Spleen (tissue), 11 donors: ENCODE measurements around the gene TOMM5. TPM values are rescaled to one million over a fixed set of nuclear protein-coding genes. Genes with fewer than 3 reads are reported as not detected.

ENCODE experiments used
- DNase-seq: peaks from one replicate; pipeline ENCODE4 v3.0.0-alpha.2; 2020
- H3K27ac ChIP-seq, 8 donors: fragments of 200-600 bp; sonication (generic) in 7 of 8; 1 replicate in 4 of 8; 2 replicates in 4 of 8; pipeline versions ENCODE4 v1.5.0 to v1.8.0; 2016 to 2021; ENCODE audit warnings: inconsistent platforms in 4 of 8, mild to moderate bottlenecking in 4 of 8, moderate library complexity in 1 of 8
- H3K27me3 ChIP-seq, 7 donors: fragments of 200-600 bp; sonication (generic) in 6 of 7; replicated peaks in 1 of 7; 1 replicate in 4 of 7; 2 replicates in 3 of 7; pipeline versions ENCODE4 v1.5.0 to v1.8.0; 2016 to 2021; ENCODE audit warnings: inconsistent platforms in 3 of 7, mild to moderate bottlenecking in 1 of 7
- H3K36me3 ChIP-seq, 6 donors: fragments of 200-600 bp; sonication (generic) in 5 of 6; 1 replicate in 4 of 6; 2 replicates in 2 of 6; pipeline versions ENCODE4 v1.5.0 to v1.8.0; 2016 to 2021; ENCODE audit warnings: inconsistent platforms in 2 of 6
- H3K4me1 ChIP-seq, 6 donors: fragments of 200-600 bp; sonication (generic) in 5 of 6; 1 replicate in 3 of 6; 2 replicates in 3 of 6; pipeline versions ENCODE4 v1.5.0 to v1.8.0; 2016 to 2021; ENCODE audit warnings: inconsistent platforms in 3 of 6
- H3K4me3 ChIP-seq, 8 donors: fragments of 200-600 bp; sonication (generic) in 7 of 8; 1 replicate in 4 of 8; 2 replicates in 4 of 8; pipeline versions ENCODE4 v1.5.0 to v1.8.0; 2016 to 2021; ENCODE audit warnings: inconsistent platforms in 4 of 8, mild to moderate bottlenecking in 4 of 8, moderate library complexity in 2 of 8
- H3K9me3 ChIP-seq, 8 donors: fragments of 200-600 bp; sonication (generic) in 7 of 8; 1 replicate in 4 of 8; 2 replicates in 4 of 8; pipeline versions ENCODE4 v1.5.0 to v1.8.0; 2016 to 2021; ENCODE audit warnings: inconsistent platforms in 4 of 8
- POLR2A ChIP-seq, 3 donors: fragments of 450-650 bp; IDR thresholded peaks; one replicate each; pipeline ENCODE4 v1.5.1; 2017; ENCODE audit warnings: antibody characterized with exemption in 3 of 3, mild to moderate bottlenecking in 1 of 3
- POLR2AphosphoS5 ChIP-seq, 3 donors: sonication (generic); formaldehyde crosslinking; IDR thresholded peaks; one replicate each; pipeline ENCODE4 v1.5.1; 2017; ENCODE audit warnings: antibody characterized with exemption in 3 of 3
- WGBS, 5 donors: extraction: QIAGEN DNeasy Blood & Tissue Kit in 3 of 5; methylation state at CpG; one replicate each; pipeline versions ENCODE4 v1.1.5 to v1.1.7; 2013 to 2018; 5-methylcytosine and 5-hydroxymethylcytosine counted together
- intact Hi-C: fragments of 100-400 bp; cut with DNase I; formaldehyde crosslinking; loops from one replicate; pipeline ENCODE4 v1.15.0; 2023; ENCODE audit warnings: low total_unique reads
- polyA plus RNA-seq, 3 donors: library from polyadenylated mRNA; stranded (reverse); fragments of 200-250 nt; gene quantifications; one replicate each; pipeline ENCODE4 v1.2.1, GENCODE V29; 2013
- total RNA-seq, 7 donors: library from RNA; depleted of rRNA in 3 of 7; stranded (reverse); fragments of >200 nt in 3 of 7; fragmentation: NEBNext Ultra II Directional in 4 of 7; extraction: Animal tissue kit (Norgen Biotek cat#: 25700) in 4 of 7; gene quantifications; one replicate each; pipeline versions ENCODE4 v1.1.0 to v1.2.1, GENCODE V29; 2016 to 2021
- TF ChIP-seq, protein P1 (sequence below), 11 experiments: fragments of 200-600 bp in 7 of 11; fragments of 450-650 bp in 4 of 11; sonication (generic) in 4 of 11; IDR thresholded peaks in 8 of 11; conservative IDR thresholded peaks in 3 of 11; 1 replicate in 7 of 11; 2 replicates in 4 of 11; pipeline versions ENCODE4 v1.4.0 to v1.8.0; 2016 to 2021; ENCODE audit warnings: antibody characterized with exemption in 11 of 11, inconsistent platforms in 4 of 11, mild to moderate bottlenecking in 1 of 11
- donor health status: healthy with polysubstance abuse.
- donor health status: DM: no; HTN: no; CAD: no; lungs with moderate emphysema.
- donor health status: DM: no; HTN: no; CAD: no.
- donor health status: Bipolar disorder and iron deficiency.
- donor health status: healthy.
- donor health status: DM: no; HTN: no; CAD: no.
- donor health status: DM: yes; HTN: yes; CAD: no.

TOMM5 gene
- total and polyA plus RNA-seq, 10 donors = 54.1 to 155 (median 72.8) TPM

DNA sequence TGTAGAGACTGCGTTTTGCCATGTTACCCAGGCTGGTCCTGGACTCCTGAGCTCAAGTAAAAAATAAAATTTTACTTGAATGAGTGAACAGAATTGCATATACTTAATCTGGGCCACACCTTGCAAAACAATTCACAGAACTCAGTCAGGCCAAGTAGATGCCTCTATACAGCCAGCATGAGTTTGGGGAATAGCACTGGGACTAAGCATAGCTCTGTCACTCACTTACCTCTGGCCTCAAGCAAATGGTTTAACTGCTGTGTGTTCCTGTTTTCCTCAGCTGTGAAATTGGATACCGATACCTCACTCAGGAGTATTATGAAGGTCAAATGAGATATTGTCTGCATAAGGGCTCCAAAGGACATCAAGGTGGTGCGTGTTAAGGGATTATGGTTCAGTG lies 47.4 kb upstream of the TOMM5 start:
- H3K36me3 ChIP-seq = no peaks in the 10 kb centered on the region
- no peaks in the 10 kb centered on the region for H3K4me1 ChIP-seq
- H3K9me3 ChIP-seq = no peaks in the 10 kb centered on the region
- intact Hi-C loops = no loop called here
- 80 to 87% (median 84%) methylated on average over 3 of the region's 3 CpGs for WGBS, 5 donors
- TF ChIP-seq, protein P1, sequence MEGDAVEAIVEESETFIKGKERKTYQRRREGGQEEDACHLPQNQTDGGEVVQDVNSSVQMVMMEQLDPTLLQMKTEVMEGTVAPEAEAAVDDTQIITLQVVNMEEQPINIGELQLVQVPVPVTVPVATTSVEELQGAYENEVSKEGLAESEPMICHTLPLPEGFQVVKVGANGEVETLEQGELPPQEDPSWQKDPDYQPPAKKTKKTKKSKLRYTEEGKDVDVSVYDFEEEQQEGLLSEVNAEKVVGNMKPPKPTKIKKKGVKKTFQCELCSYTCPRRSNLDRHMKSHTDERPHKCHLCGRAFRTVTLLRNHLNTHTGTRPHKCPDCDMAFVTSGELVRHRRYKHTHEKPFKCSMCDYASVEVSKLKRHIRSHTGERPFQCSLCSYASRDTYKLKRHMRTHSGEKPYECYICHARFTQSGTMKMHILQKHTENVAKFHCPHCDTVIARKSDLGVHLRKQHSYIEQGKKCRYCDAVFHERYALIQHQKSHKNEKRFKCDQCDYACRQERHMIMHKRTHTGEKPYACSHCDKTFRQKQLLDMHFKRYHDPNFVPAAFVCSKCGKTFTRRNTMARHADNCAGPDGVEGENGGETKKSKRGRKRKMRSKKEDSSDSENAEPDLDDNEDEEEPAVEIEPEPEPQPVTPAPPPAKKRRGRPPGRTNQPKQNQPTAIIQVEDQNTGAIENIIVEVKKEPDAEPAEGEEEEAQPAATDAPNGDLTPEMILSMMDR (IDR thresholded peaks at IDR 0.05 in 8 of 11, conservative IDR thresholded peaks at IDR 0.05 in 3 of 11) = no peak
- TF ChIP-seq POLR2AphosphoS5 (IDR thresholded peaks at IDR 0.05) = no peak
- TF ChIP-seq POLR2A (IDR thresholded peaks at IDR 0.05) = no peak
- no peak for DNase-seq
- no peak overlapping the region for H3K4me3 ChIP-seq
- no peak overlapping the region for H3K27ac ChIP-seq
- H3K27me3 ChIP-seq = peaks cover 0 to 29% (median 0%) of the 10 kb centered on the region in 7 donors

DNA sequence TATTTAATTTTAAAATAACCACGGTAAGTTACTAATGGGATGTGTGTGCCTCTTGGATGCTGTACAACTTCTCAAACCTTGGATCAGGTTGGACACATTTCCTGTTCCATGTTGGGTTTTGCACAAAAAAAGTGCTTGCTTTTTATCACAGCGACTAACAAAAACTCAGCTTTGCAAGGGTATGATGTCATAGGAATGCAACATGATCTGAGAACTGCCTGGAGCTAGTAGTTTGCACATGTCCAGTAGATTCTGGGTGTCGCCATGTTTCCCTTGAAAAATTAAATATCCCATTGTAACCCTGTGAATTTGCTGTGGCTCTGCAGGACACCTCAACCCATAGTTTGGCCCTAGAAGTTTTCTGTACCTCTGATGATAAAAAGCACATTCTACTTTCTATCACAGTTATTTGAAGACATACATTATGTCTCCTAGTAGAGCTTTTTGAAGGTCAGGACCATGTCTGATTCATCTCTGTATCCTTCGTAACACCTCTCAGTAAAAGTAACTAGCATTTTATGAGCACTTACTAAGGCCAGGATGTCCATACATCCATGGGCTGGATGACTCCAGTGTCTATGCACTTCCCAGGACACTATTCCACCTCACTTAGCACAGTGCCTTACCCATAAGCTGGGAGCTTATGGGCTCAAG lies 46.8 kb upstream of the TOMM5 start:
- Histone ChIP-seq H3K27ac (no peak overlapping the region), H3K36me3 (no peaks in the 10 kb centered on the region), H3K4me1 (no peaks in the 10 kb centered on the region), H3K9me3 (no peaks in the 10 kb centered on the region), H3K4me3 (no peak overlapping the region), H3K27me3 (peaks cover 0 to 23% (median 0%) of the 10 kb centered on the region in 7 donors)
- TF ChIP-seq, protein P1 (IDR thresholded peaks at IDR 0.05 in 8 of 11, conservative IDR thresholded peaks at IDR 0.05 in 3 of 11) = no peak
- TF ChIP-seq POLR2A (IDR thresholded peaks at IDR 0.05) (no peak), POLR2AphosphoS5 (IDR thresholded peaks at IDR 0.05) (no peak)
- WGBS, 5 donors = 78 to 93% (median 91%) methylated on average over 4 of the region's 4 CpGs
- intact Hi-C loops = no loop called here
- no peak for DNase-seq

DNA sequence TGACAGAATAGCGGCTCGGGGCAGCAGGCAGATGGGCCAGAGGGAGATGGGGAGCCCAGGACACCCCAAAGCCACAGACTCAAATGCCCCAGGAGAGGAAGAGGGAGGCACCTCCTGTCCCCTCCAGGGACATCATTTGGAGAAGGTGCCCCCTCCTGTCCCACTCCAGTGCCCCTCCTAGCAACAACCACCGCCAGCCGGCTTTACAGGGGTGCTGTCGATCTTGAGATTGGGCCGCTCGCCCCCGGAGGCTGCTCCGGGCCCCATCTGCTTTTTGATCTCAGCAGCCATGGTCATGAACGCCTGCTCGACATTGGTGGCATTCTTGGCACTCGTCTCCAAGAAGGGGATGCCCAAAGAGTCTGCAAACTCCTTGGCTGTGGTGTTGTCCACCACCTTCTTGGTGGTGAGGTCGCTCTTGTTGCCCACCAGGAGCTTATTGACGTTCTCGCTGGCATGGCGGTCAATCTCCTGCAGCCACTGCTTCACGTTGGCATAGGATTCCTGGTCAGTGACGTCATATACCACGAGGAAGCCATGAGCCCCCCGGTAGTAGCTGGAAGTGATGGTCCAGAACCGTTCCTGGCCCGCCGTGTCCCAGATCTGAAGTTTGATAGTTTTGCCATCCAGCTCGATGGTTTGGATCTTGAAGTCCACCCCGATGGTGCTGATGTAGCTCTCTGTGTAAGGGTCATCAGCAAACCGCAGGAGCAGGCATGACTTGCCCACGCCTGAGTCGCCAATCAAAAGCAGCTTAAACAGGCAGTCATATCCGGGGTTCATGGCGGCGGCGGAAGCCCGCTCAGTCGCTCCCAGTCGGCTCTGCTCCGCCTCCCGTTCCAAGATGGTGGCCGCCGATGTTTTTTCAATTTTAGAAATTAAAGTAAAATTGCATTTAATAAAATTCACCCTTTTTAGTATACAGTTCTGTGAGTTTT lies 44.4 kb upstream of the TOMM5 start:
- TF ChIP-seq, protein P1 (IDR thresholded peaks at IDR 0.05 in 8 of 11, conservative IDR thresholded peaks at IDR 0.05 in 3 of 11) = no peak
- TF ChIP-seq POLR2AphosphoS5 (IDR thresholded peaks at IDR 0.05) = no peak
- no peak for TF ChIP-seq POLR2A (IDR thresholded peaks at IDR 0.05)
- no peak for DNase-seq
- no peak overlapping the region for H3K4me3 ChIP-seq
- H3K27ac ChIP-seq = no peak overlapping the region
- 90 to 95% (median 91%) methylated on average over 37 to 39 of the region's 39 CpGs for WGBS, 5 donors
- H3K36me3 ChIP-seq = no peaks in the 10 kb centered on the region
- H3K4me1 ChIP-seq = no peaks in the 10 kb centered on the region
- intact Hi-C loops = no loop called here
- H3K27me3 ChIP-seq = peaks cover 0 to 15% (median 0%) of the 10 kb centered on the region in 7 donors
- H3K9me3 ChIP-seq = no peaks in the 10 kb centered on the region

DNA sequence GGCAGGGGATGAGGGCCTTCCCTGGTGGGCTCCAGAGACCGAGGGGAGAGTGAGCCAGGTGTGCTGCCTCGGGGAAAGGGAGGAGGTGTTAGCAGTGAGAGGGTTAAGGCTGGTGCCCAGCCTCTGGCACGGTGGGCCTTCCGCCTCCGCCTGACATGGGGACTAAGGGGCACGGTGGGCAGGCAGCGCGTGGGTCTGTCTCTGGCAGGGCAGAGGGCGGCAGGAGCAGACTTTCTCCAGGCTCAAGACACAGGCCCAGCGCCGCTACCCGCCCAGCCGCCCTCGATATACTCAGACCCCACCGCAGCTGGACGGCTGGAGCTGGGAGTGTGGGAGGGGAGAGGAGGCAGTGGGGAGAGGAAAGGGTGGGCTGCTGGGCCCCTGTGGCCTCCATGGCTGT lies 43.4 kb upstream of the TOMM5 start:
- no peak for TF ChIP-seq POLR2A (IDR thresholded peaks at IDR 0.05)
- TF ChIP-seq, protein P1 (IDR thresholded peaks at IDR 0.05 in 8 of 11, conservative IDR thresholded peaks at IDR 0.05 in 3 of 11) = no peak
- TF ChIP-seq POLR2AphosphoS5 (IDR thresholded peaks at IDR 0.05) = no peak
- intact Hi-C loops = no loop called here
- DNase-seq = no peak
- H3K27me3 ChIP-seq = peaks cover 0 to 15% (median 0%) of the 10 kb centered on the region in 7 donors
- no peaks in the 10 kb centered on the region for H3K4me1 ChIP-seq
- 80 to 86% (median 85%) methylated on average over 7 to 16 of the region's 16 CpGs for WGBS, 5 donors
- no peak overlapping the region for H3K27ac ChIP-seq
- H3K36me3 ChIP-seq = no peaks in the 10 kb centered on the region
- H3K9me3 ChIP-seq = no peaks in the 10 kb centered on the region
- H3K4me3 ChIP-seq = no peak overlapping the region
